Measurements from ENCODE around the gene SMAD2. TPM values are rescaled to one million over a fixed set of nuclear protein-coding genes. Genes with fewer than 3 reads are reported as not detected.

Gene SMAD2
- total RNA-seq, 1 donor from 2014 or later, result 86.3 TPM

DNA sequence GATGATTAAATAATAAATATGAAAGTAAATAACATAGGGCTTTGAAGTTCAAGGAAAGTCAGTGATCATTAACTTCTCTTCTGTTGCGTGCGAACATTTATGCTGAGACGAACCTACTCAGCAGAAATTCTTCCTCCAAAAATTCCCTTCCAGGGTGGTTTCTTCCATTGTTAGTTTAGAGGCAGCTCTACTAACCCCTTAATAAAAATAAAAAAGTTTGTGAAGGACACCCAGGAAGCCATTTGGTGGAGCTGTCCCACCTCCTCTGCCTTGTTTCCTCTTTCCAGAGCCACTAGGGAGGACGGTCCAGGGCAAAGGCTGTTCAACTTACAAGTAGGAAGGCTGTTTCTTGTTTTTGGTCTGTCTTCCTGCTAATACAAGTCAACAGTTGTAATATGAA is 2.1 kb upstream of the SMAD2 start:
- no peak for DNase-seq (ENCODE audit: extremely low read depth, low read depth, low spot score)

DNA sequence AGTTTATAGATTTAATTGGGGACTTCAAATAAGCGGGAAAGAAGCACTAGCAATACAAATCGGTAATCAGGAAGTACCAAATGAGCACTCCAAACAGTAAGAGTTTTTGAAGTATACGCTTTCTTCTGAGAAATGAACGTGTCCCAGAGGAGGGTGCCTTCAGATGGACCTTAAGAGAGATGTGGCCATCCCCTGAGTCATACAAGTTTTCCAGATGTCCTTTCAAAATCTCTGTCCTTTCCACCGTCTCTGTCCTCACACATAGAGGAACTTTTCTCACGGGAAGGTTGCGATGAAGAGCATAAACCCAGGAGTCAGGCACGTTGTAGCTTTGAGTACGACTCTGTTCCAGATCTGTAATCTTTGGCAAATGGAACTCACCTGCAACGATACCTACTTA is 1.7 kb upstream of the SMAD2 start:
- no peak for DNase-seq (ENCODE audit: extremely low read depth, low read depth, low spot score)

DNA sequence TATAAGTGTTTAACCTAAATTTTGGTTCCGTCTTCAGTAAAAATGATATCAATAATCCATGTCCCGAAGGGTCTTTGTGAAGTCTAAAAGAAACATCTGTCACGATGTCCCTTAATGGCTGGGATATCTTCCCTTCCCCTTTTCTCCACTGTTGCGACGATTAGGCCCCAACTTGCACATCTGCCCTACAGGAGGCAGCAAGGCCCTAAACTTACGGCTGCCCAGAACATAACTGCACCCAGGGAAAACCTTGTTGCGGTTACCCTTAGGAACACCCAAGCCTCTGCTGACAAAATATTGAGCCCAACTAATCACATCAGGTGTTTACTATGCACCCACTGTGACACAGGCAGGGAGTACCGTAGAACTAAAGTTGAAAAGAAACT is 1.3 kb upstream of the SMAD2 start:
- DNase-seq (ENCODE audit: extremely low read depth, low read depth, low spot score), result no peak

DNA sequence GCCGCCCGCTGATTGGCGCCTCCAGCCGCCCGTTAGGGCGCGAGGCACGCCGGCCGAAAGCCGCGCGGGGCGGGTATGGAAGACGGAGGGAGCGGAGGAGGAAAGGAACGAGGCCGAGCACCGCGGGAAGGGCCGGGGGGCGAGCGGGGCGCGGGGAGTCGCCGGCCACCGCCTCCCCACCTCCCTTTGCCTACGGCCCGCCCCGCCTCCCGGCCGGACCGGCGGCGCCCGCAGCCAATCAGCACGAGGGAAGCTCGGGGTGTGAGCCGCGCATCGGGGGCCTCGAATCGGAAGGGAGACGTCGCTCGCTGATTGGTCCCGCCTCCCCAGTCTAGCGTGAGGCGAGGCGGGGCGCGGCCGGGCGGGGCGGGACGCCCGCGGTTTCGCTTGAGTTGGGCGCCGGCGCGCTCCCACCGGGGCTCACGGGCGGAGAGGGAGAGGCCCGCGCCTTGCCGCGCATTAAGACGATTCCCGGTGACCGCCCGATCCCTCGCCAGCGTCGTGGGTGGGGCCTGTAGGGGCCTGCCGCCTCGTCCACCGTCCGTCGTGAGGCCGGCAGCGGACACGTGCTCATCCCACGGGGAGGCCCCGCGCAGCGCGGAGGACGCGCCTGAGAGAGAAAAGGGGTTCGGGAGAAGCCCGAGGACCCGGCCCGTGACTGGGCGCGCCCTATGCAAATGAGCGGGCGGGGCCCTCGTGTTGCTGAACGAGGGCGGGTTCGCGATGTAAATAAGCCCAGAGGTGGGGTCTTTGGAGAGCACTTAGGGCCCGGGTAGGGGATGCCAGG is 665 bp upstream of the SMAD2 start:
- DNase-seq (ENCODE audit: extremely low read depth, low read depth, low spot score), result peak; percentile 44

DNA sequence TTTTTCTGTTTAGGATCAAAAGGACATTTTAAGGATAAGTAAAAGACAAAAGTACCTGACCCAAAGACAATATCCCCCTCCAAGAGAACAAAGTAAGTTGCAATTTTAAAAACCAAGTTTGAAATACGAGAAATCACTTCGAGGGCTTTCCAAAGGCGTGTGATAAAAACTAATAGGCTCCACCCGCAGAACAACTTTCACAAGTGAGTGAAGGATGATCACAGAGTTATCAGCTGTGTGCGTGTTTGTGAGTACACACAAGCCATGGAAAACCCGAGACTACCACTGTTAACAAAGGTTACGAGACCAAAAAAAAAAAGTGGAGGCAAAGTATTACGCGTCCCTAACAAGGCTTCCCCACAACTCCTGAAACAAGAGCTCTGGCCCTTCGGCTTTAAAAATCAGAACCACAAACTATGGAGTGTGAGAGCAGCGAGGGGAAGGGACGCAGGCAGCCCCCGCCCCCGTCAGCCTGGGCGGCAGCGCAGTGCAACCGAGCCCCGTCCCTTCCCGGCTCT is 719 bp downstream of the SMAD2 start:
- no peak for DNase-seq (ENCODE audit: extremely low read depth, low read depth, low spot score)

DNA sequence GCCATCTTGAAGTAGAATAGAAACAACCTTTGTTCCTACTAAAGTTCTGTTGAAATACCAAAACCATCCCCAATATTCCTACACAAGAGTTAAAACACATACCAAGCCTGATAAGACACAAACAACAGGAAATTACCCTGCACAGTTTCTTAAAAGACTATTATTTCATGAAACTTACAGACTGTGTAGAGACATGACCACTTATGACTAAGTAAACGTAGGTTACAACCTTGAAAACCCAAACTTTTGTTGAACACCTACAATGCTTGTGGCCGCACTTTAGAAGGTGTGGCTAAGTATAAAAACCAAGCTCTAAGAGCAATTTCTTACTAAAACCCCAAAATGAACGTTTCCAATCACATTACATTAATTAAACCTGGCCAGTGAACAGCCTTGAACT is 2.0 kb downstream of the SMAD2 start:
- no peak for DNase-seq (ENCODE audit: extremely low read depth, low read depth, low spot score)

DNA sequence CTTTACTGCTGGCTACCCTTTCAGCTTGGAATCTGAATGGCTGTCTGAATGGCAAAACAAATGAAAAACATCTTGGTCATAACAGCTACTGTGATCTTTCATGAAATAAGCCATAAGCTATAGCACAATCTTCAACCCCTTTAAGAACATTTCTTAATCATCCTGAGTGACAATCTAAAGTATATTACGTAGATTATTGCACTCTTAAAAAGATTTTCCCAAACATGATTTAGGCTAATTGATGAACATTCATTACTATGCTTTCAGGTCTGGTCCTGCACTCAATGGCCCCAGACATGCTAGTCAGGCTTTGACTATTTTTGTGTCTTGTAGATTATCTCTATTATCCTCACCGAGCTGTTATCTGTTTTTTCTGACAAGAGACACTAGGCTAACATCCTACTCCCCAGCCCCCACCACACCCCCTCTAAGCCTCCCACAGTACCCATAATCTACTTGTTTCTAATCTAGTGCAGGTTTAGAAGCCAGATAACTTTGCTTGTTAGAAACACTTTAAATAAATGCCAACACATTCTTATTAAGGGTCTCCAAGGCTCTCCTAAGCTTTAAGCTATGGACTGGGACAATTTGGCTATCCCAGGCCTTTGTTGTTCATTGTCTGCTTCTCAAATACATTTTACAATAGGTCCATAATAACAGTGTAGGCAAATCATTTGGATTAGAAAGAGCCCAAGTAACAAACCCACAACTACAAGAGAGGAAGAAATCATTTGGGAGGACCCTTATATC is 4.2 kb downstream of the SMAD2 start:
- no peak for DNase-seq (ENCODE audit: extremely low read depth, low read depth, low spot score)

DNA sequence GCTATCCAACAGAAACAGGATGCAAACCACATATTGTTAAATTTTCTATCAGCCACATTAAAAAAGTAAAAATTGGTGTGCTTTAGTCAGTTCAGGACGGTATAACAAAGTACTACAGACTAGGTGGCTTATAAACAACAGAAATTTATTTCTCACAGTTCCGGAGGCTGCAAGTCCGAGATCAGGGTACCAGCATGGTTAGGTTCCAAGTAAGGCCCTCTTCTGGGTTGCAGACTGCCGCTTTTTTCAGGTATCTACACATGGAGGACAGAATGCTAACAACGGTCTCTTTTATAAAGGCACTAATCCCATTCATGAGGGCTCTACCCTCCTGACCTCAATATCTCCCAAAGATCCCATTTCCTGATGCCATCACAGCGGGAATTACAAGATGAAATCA is 10.5 kb downstream of the SMAD2 start:
- DNase-seq (ENCODE audit: extremely low read depth, low read depth, low spot score), result no peak

DNA sequence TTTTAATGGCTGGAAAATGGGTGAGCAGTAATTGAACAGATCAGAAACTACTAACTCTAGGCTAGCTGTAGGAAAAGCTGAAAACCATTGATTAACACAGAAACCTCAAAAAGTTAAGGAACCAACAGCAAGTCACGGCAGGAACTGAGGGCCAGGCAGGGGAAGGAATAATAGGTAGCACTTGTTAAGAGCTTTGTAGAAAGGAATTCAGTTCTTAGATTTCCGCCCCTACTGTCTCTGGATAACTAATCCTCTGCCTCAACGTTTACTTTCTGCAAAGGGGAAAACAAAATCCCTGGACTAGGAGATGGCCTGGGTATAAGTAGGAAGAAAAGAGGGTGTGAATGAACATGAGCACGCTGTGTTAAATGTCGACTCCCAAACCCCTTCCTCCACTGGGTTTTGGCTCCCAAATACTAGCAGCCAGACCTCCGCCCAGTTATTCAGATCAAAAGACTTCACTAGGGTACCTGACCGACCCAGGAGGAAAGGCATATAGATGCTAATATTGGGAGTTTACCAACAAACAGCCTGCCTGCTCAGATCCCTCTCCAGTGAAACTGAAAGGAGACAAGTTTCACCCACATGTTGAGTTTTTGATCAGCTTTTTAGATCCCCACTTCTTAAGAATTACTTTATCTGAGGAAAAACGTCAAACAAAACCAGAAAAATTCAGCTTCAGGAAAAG is 12.4 kb downstream of the SMAD2 start:
- DNase-seq (ENCODE audit: extremely low read depth, low read depth, low spot score), result no peak

DNA sequence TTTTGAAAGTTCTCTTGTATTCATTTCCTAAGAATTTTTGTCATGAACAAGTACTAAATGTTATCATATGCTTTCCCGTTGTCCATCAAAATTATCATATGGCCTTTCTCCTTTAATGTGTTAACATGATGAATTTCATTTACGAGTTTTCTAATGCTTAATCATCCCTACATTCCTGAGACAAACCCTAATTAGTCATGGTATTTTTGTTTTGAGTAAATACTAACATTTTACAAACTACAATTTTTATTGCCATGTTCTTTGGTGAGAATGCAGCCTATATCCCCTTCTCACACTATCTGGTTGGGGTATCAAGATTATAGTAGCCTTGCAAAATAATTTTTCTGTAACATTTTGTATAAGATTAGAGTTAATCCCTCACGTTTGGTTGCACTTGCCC is 14.5 kb downstream of the SMAD2 start:
- DNase-seq (ENCODE audit: extremely low read depth, low read depth, low spot score), result no peak

DNA sequence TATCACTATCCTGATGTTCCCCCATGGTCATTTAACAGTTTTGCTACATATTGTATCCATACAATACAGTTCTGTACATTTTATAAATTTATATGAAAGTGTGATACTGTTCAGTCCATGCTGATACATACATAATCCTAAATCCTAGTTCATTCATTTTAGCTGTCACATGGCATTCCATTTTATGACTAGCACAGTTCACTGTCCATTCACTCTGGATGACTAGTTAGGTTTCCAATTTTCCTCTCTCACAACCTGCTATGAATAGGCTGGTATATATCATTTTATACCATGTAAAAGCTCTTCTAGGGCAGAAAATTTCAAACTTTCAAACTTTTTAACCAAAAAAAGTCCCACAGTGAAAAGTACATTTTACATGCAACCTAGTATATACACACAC is 15.2 kb downstream of the SMAD2 start:
- DNase-seq (ENCODE audit: extremely low read depth, low read depth, low spot score), result no peak

DNA sequence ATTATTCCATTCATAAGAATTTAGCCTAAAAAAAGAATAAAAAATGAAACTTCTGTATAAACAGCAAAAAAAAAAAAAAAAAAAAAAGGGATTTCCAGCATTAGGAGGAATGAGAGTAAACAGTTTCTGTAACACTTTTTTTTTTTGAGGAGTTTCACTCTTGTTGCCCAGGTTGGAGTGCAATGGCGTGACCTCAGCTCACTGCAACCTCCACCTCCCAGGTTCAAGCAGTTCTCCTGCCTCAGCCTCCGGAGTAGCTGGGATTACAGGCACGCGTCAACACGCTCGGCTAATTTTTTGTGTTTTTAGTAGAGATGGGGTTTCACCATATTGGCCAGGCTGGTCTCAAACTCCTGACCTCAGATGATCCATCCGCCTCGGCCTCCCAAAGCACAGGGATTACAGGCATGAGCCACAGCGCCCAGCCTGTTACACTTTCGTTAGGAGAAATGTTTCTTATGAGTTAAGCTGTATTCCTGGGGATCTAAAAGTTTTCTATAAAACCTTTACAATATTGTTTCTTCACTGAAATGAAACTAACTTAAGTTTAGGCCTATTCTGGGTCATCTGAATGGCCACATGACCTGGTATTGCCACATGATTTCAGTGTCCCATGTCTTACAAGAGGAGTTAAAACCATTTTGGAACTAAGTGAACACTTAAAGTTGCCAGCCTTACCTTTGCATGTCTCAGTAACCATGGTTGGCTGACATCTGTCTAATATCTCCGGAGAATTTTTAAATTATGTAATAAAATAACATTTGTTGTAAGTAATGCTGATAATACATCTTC is 17.5 kb downstream of the SMAD2 start:
- no peak for DNase-seq (ENCODE audit: extremely low read depth, low read depth, low spot score)

DNA sequence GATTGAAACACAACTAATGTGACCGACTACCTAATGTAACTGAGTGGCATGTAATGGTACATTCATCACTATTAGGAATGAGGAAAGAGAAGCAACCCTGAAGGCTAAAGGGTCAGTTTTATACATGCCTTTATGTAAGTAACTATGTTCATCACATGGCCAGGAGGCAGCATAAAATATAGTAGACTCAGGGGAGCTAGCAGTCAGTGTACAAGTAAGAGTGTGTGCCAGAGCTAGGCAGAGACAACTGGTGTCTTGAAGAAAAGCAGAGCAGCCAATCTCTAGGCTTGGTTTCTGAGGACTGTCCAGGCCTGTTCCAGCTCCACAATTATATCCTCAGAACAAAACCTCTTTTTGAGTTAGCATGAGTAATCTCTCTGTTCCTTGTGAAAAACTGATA is 18.1 kb downstream of the SMAD2 start:
- DNase-seq (ENCODE audit: extremely low read depth, low read depth, low spot score), result no peak

DNA sequence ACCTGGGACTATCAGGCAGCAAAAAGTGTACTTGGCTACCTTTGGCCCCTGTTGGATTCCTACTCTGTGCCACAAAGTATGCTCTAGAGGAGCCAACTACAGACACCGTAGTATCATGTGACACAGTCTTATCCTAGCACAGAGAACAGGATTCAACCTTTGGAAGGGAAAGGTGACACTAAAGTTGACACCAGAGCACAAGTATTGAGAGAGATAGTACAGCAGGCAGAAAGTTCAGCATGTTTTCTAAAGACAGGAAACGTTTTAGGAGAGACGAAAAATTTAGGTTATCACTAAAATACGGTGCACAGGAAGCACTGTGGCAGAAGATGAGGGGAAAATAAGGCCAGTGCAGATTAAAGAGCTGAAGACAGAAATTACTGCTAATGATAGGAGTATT is 18.6 kb downstream of the SMAD2 start:
- DNase-seq (ENCODE audit: extremely low read depth, low read depth, low spot score), result no peak

DNA sequence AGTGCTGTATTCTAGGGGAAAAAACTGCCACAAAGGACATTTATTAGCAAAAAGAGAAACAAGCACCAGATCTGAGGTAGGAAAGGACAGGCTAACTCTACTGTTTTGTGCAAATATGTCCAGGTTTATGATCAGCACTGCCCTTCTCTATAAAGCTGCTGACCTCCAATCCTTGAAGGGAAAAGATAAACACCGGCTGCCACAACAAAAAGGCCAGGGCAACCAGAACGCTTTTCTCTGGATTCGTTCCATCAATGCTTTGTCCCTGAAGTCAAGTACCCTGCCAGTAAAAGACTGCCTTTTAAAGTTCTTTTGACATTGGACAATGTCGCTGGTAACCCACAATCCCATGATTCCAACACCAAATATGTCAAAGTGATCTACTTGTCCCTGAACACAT is 21.0 kb downstream of the SMAD2 start:
- no peak for DNase-seq (ENCODE audit: extremely low read depth, low read depth, low spot score)

DNA sequence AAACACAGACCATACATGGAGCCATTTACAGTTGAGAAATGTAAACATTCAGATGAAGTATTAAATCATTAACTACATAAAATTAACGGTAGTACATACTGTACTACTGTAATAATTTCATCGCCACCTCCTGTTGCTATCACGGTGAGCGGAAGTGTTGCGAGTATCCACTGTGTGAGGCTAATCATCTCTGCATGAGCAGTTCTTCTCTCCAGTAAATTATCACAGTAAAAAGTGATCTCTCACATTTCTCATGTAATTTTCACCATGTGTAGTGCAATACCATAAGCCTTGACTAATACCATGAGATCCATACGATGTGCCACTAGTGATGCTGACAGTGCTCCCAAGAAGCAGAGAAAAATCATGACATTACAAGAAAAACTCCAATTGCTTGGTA is 21.9 kb downstream of the SMAD2 start:
- DNase-seq (ENCODE audit: extremely low read depth, low read depth, low spot score), result no peak

DNA sequence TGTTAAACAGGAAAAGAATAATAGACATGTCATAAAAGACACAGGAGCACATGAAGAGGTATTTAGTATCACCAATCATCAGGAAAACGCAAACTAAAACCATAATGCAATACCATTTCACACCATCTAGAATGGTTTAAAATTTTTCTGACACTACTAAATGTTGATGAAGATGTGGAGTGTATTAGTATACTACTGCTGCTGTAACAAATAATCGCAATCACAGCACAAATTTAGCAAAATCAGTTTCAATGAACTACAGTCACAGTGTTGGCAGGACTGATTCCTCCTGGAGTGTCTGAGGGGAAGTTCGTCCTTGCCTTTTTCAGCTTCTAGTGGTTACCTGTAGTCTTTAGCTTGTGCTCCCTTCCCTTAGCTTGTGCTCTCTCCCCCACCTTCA is 24.1 kb downstream of the SMAD2 start:
- DNase-seq (ENCODE audit: extremely low read depth, low read depth, low spot score), result no peak

DNA sequence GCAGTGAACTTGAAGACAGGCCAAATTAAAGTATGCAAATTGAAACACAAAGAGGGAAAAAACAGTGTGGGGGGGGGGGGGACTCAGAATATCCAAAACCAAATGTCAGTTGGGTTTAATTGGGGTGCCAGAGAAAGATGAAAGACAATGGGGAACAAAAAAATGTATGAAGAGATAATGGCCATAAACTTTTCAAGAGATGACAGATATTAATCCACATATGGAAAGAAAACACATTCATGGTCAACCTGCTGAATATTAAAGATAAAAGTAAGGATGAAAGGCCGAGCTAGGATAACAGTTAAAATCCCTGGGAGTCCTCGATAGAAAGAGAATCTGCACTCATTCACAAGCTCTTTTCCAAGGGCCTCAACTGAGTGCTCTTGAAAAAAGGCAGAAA is 26.6 kb downstream of the SMAD2 start:
- no peak for DNase-seq (ENCODE audit: extremely low read depth, low read depth, low spot score)

DNA sequence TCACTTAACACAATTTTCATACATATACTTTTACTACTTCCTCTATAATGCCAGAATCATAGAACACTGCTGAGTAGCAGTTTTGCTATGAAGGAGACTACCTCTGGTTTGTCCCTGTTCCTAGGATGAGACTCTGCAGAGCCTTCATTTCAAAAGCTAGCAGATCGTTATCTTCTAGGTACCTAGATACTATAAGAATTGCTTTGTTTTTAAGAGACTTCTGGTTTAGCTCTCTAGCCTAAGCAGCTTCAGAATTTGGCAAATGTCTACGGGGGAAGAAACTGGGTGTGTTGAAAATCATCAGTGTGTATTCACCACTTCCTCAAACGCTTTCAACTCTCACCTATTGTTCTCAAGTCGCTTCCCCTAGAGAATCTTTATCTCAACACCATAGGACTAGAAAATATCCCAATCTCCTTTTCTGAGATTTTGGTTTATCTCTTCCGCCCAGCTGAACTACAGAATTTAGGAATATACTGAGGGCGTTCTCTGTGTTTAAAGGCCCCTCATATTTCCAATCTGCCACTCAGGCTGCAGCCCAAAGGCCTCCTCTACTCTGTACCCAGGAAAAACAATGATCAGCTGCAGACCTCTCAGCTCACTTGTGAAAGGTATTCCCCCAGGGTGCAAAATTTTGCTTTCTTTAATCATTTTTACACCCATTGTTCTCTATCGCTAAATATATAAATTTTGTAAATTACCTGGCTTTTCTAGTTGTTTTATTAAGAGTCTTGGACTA is 28.7 kb downstream of the SMAD2 start:
- no peak for DNase-seq (ENCODE audit: extremely low read depth, low read depth, low spot score)
